Neural cell (in vitro differentiated cells): ENCODE results near the gene ST6GALNAC4. TPM values are rescaled to one million over a fixed set of nuclear protein-coding genes. Genes with fewer than 3 reads are reported as not detected.

Source experiments
- H2AFZ ChIP-seq: fragments of 200-600, 300-800 bp; sonication (generic), shearing (Covaris generic); 2 replicates; pipeline ENCODE4 v1.6.0; 2014; ENCODE audit warnings: low read depth, mild to moderate bottlenecking, antibody characterized with exemption, low read length, moderate library complexity
- H3F3A ChIP-seq: fragments of 200-600 bp; shearing (Covaris generic); 2 replicates; pipeline ENCODE4 v1.6.1; 2016; ENCODE audit warnings: mild to moderate bottlenecking, moderate library complexity, mixed read lengths, antibody characterized with exemption, low read length; ENCODE audit not compliant: insufficient read depth, poor library complexity, severe bottlenecking
- H3K27ac ChIP-seq: fragments of 200-600, 300-800 bp; sonication (generic), shearing (Covaris generic); 2 replicates; pipeline ENCODE4 v1.5.1; 2014; ENCODE audit warnings: mild to moderate bottlenecking, low read length, moderate library complexity
- H3K27me3 ChIP-seq: fragments of 300-800, 200-600 bp; sonication (generic), shearing (Covaris generic); 2 replicates; pipeline ENCODE4 v1.6.0; 2014; ENCODE audit warnings: mild to moderate bottlenecking, low read depth, low read length, moderate library complexity; ENCODE audit not compliant: insufficient read depth
- H3K36me3 ChIP-seq: fragments of 300-800, 200-600 bp; sonication (generic), shearing (Covaris generic); 2 replicates; pipeline ENCODE4 v1.5.1; 2014; ENCODE audit warnings: mild to moderate bottlenecking, antibody characterized with exemption, low read length, moderate library complexity; ENCODE audit not compliant: insufficient read depth
- H3K4me2 ChIP-seq: fragments of 300-800, 200-600 bp; sonication (generic), shearing (Covaris generic); 2 replicates; pipeline ENCODE4 v1.6.0; 2014; ENCODE audit warnings: mild to moderate bottlenecking, low read length
- H3K4me3 ChIP-seq: fragments of 300-800, 200-600 bp; sonication (generic), shearing (Covaris generic); 2 replicates; pipeline ENCODE4 v1.5.1; 2014; ENCODE audit warnings: mild to moderate bottlenecking, low read length, moderate library complexity
- H3K79me2 ChIP-seq: fragments of 200-600 bp; shearing (Covaris generic); replicated peaks from 2 replicates; pipeline ENCODE4 v1.6.0; 2014; ENCODE audit warnings: mild to moderate bottlenecking, low read length, moderate library complexity; ENCODE audit not compliant: insufficient read depth
- H3K9ac ChIP-seq: fragments of 300-800, 200-600 bp; sonication (generic), shearing (Covaris generic); 2 replicates; pipeline ENCODE4 v1.6.1; 2016; ENCODE audit warnings: mild to moderate bottlenecking, low read length, mixed read lengths
- H3K9me2 ChIP-seq: fragments of 200-600 bp; shearing (Covaris generic); 2 replicates; pipeline ENCODE4 v1.6.1; 2016; ENCODE audit warnings: mild to moderate bottlenecking, low read length, mixed read lengths; ENCODE audit not compliant: insufficient read depth
- H3K9me3 ChIP-seq: fragments of 200-600, 300-800 bp; sonication (generic), shearing (Covaris generic); 2 replicates; pipeline ENCODE4 v1.6.1; 2016; ENCODE audit warnings: mild to moderate bottlenecking, mixed run types, low read length, moderate library complexity, mixed read lengths
- H4K20me1 ChIP-seq: fragments of 200-600 bp; shearing (Covaris generic); 2 replicates; pipeline ENCODE4 v1.6.1; 2016; ENCODE audit warnings: mild to moderate bottlenecking, mixed run types; ENCODE audit not compliant: insufficient read depth
- CTCF ChIP-seq: fragments of 450-650 bp; IDR thresholded peaks from 2 replicates; pipeline ENCODE4 v1.5.1; 2014; ENCODE audit warnings: antibody characterized with exemption, mild to moderate bottlenecking, moderate library complexity; ENCODE audit not compliant: poor library complexity, severe bottlenecking
- EP300 ChIP-seq: fragments of 450-650 bp; conservative IDR thresholded peaks from 2 replicates; pipeline ENCODE4 v1.6.1; 2014; ENCODE audit warnings: antibody characterized with exemption, mild to moderate bottlenecking, moderate library complexity; ENCODE audit not compliant: poor library complexity, severe bottlenecking
- EZH2 ChIP-seq: fragments of 200-600, 300-800 bp; shearing (Covaris generic), sonication (generic); IDR thresholded peaks from 2 replicates; pipeline ENCODE4 v1.6.1; 2014; ENCODE audit warnings: antibody characterized with exemption, low read length, borderline replicate concordance, mild to moderate bottlenecking; ENCODE audit not compliant: insufficient read depth, poor library complexity, severe bottlenecking
- MXI1 ChIP-seq: fragments of 450-650 bp; conservative IDR thresholded peaks from 2 replicates; pipeline ENCODE4 v1.6.1; 2014; ENCODE audit warnings: antibody characterized with exemption, mild to moderate bottlenecking; ENCODE audit not compliant: poor library complexity, severe bottlenecking
- POLR2AphosphoS5 ChIP-seq: IDR thresholded peaks from 2 replicates; pipeline ENCODE4 v1.6.1; 2012
- RAD21 ChIP-seq: fragments of 450-650 bp; conservative IDR thresholded peaks from 2 replicates; pipeline ENCODE4 v1.6.1; 2014; ENCODE audit warnings: antibody characterized with exemption, mild to moderate bottlenecking, moderate library complexity
- REST ChIP-seq: IDR thresholded peaks from 2 replicates; pipeline ENCODE4 v1.6.1; 2012; ENCODE audit warnings: borderline replicate concordance
- SMC3 ChIP-seq: fragments of 450-650 bp; conservative IDR thresholded peaks from 2 replicates; pipeline ENCODE4 v1.6.1; 2014; ENCODE audit warnings: antibody characterized with exemption, mild to moderate bottlenecking, moderate library complexity; ENCODE audit not compliant: poor library complexity
- TAF1 ChIP-seq: IDR thresholded peaks from 2 replicates; pipeline ENCODE4 v1.6.1; 2012; ENCODE audit warnings: low read depth
- polyA minus RNA-seq: library from RNA; depleted of rRNA, polyadenylated mRNA; stranded (reverse); fragments of >200 nt; gene quantifications from 2 replicates; pipeline ENCODE4 v1.2.3, GENCODE V29; 2014
- polyA plus RNA-seq: library from polyadenylated mRNA; depleted of rRNA; stranded (reverse); fragments of >200 nt; gene quantifications from 2 replicates; pipeline ENCODE4 v1.2.3, GENCODE V29; 2014

ST6GALNAC4 gene
- polyA plus RNA-seq (4.8 and 5.9 TPM in 2 replicates), polyA minus RNA-seq (5.8 and 6.8 TPM in 2 replicates)

- Histone ChIP-seq H3K4me3 (peak within 1 kb of the TSS; percentile 70), H3K9me2 (no peaks in the 10 kb centered on the region), H2AFZ (peak within 1 kb of the TSS; percentile 65), H3K79me2 (no peaks in the 10 kb centered on the region), H4K20me1 (no peaks in the 10 kb centered on the region), H3K27me3 (no peaks in the 10 kb centered on the region), H3K9me3 (no peaks in the 10 kb centered on the region), H3K36me3 (no peaks in the 10 kb centered on the region), H3F3A (no peaks in the 10 kb centered on the region), H3K27ac (peak within 1 kb of the TSS; percentile 9), H3K4me2 (peak within 1 kb of the TSS; percentile 65), H3K9ac (peak within 1 kb of the TSS; percentile 61)
- TF ChIP-seq MXI1: peak; percentile 14
- TF ChIP-seq TAF1: no peak
- TF ChIP-seq SMC3: no peak
Measured at GRCh38 chr9:127916720-127917581, at the start of gene ST6GALNAC4. TSS of gene ST6GALNAC4 (minus strand) at chr9:127917041. CDS start at chr9:127916419, 622 bp downstream.

GRCh38 chr9:127965953-127966352 lies 49.1 kb upstream of the ST6GALNAC4 start:
- Histone ChIP-seq H3K9me3 (no peaks in the 10 kb centered on the region), H3K9me2 (no peaks in the 10 kb centered on the region), H3K4me3 (no peak overlapping the region), H3F3A (no peaks in the 10 kb centered on the region), H3K9ac (no peak overlapping the region), H3K4me2 (no peak overlapping the region), H4K20me1 (no peaks in the 10 kb centered on the region), H3K27me3 (no peaks in the 10 kb centered on the region), H3K79me2 (peaks cover 32% of the 10 kb centered on the region), H2AFZ (no peak overlapping the region), H3K36me3 (no peaks in the 10 kb centered on the region), H3K27ac (no peak overlapping the region)
- TF ChIP-seq MXI1: no peak
- no peak for TF ChIP-seq EP300
- no peak for TF ChIP-seq POLR2AphosphoS5

- Histone ChIP-seq H3K27me3 (no peaks in the 10 kb centered on the region), H3K9me3 (no peaks in the 10 kb centered on the region), H3K9ac (no peak overlapping the region), H3K36me3 (no peaks in the 10 kb centered on the region), H3K27ac (no peak overlapping the region), H3K9me2 (no peaks in the 10 kb centered on the region), H3F3A (no peaks in the 10 kb centered on the region), H3K4me3 (no peak overlapping the region), H3K4me2 (no peak overlapping the region), H3K79me2 (peaks cover 25% of the 10 kb centered on the region), H2AFZ (no peak overlapping the region), H4K20me1 (no peaks in the 10 kb centered on the region)
- TF ChIP-seq RAD21 (no peak), EP300 (no peak)
Measured at GRCh38 chr9:127963359-127964064, 46.7 kb upstream of the ST6GALNAC4 start.

GRCh38 chr9:127963041-127963358 lies 46.2 kb upstream of the ST6GALNAC4 start:
- Histone ChIP-seq H3K9me3 (no peaks in the 10 kb centered on the region), H3K79me2 (peaks cover 22% of the 10 kb centered on the region), H4K20me1 (no peaks in the 10 kb centered on the region), H3K4me2 (no peak overlapping the region), H3K4me3 (no peak overlapping the region), H3K9me2 (no peaks in the 10 kb centered on the region), H3K36me3 (no peaks in the 10 kb centered on the region), H3K9ac (no peak overlapping the region), H2AFZ (no peak overlapping the region), H3K27me3 (no peaks in the 10 kb centered on the region), H3K27ac (no peak overlapping the region), H3F3A (no peaks in the 10 kb centered on the region)
- no peak for TF ChIP-seq EP300
- no peak for TF ChIP-seq TAF1
- TF ChIP-seq REST: no peak
- no peak for TF ChIP-seq POLR2AphosphoS5
- no peak for TF ChIP-seq RAD21
- no peak for TF ChIP-seq CTCF
- no peak for TF ChIP-seq MXI1
- TF ChIP-seq EZH2: no peak
- TF ChIP-seq SMC3: no peak
